ENCODE measurements around the gene POLA1.
A peak's percentile ranks its signal among the peaks of the same experiment; 100 is the strongest.
"Not testable (repeated sequence)": the region's sequence is repeated elsewhere in the genome, so short reads cannot be mapped to it uniquely, and the experiment has no call there.

The POLA1 gene

GRCh38 chrX:24693453-24694202, at the start of gene POLA1:
TSS of gene POLA1 (plus strand) at chrX:24693918. CDS start at chrX:24693962, 44 bp downstream.
- DNase-seq: peak; percentile 97

GRCh38 chrX:24646006-24646405, 47.7 kb upstream of the POLA1 start:
- DNase-seq: no peak

- peak; percentile 62 for DNase-seq
These were observed 47.0 kb upstream of the POLA1 start for GRCh38 chrX:24646745-24647182.

GRCh38 chrX:24647257-24648058, 46.3 kb upstream of the POLA1 start, which contains the start of gene PCYT1B:
TSS of gene PCYT1B (minus strand) at chrX:24647347. CDS start at chrX:24647105, 242 bp downstream.
- peak; percentile 90 for DNase-seq

GRCh38 chrX:24648495-24648894, 45.2 kb upstream of the POLA1 start:
- DNase-seq: no peak

- no peak for DNase-seq
These were observed 41.9 kb upstream of the POLA1 start for GRCh38 chrX:24651783-24652182.

- not testable (repeated sequence) for DNase-seq
These were observed 38.0 kb upstream of the POLA1 start for GRCh38 chrX:24655679-24656078.

- DNase-seq: no peak
These were observed 35.9 kb upstream of the POLA1 start for GRCh38 chrX:24657671-24658386.

GRCh38 chrX:24658421-24658820, 35.3 kb upstream of the POLA1 start:
- DNase-seq: no peak

GRCh38 chrX:24659106-24659505, 34.6 kb upstream of the POLA1 start:
- DNase-seq: no peak

GRCh38 chrX:24659646-24660045, 34.1 kb upstream of the POLA1 start:
- DNase-seq: no peak

- no peak for DNase-seq
These were observed 32.4 kb upstream of the POLA1 start for GRCh38 chrX:24661292-24661691.

- DNase-seq: no peak
These were observed 31.4 kb upstream of the POLA1 start for GRCh38 chrX:24662352-24662751.

- no peak for DNase-seq
These were observed 25.6 kb upstream of the POLA1 start for GRCh38 chrX:24668111-24668510.

- no peak for DNase-seq
These were observed 21.0 kb upstream of the POLA1 start for GRCh38 chrX:24672701-24673190.

GRCh38 chrX:24673424-24673823, 20.3 kb upstream of the POLA1 start:
- DNase-seq: no peak

- peak; percentile 6 for DNase-seq
These were observed 17.2 kb upstream of the POLA1 start for GRCh38 chrX:24676403-24677024.

- no peak for DNase-seq
These were observed 10.8 kb upstream of the POLA1 start for GRCh38 chrX:24682739-24683432.

GRCh38 chrX:24684048-24684447, 9.7 kb upstream of the POLA1 start:
- no peak for DNase-seq

- no peak for DNase-seq
These were observed 1.4 kb upstream of the POLA1 start for GRCh38 chrX:24692305-24692704.

- DNase-seq: no peak
These were observed 1.1 kb downstream of the POLA1 start for GRCh38 chrX:24694825-24695224.

GRCh38 chrX:24696294-24696693, 2.6 kb downstream of the POLA1 start:
- no peak for DNase-seq
